Epithelial cell of esophagus (primary cell): Measurements from ENCODE around the gene MBTD1.

Experiments
- DNase-seq: peaks from one replicate; pipeline ENCODE4 v3.0.0; 2010; ENCODE audit warnings: low read depth
- H3K4me3 ChIP-seq: 2 replicates; pipeline ENCODE4 v1.5.1; 2011; ENCODE audit warnings: mild to moderate bottlenecking, low read length, control low read depth
- TF ChIP-seq, protein P1 (sequence below): IDR thresholded peaks from 2 replicates; pipeline ENCODE4 v1.5.1; 2011; ENCODE audit warnings: low read depth, mild to moderate bottlenecking, low read length, control low read depth, inconsistent platforms; ENCODE audit not compliant: insufficient read depth; ENCODE audit errors: missing control alignments

MBTD1 gene

DNA sequence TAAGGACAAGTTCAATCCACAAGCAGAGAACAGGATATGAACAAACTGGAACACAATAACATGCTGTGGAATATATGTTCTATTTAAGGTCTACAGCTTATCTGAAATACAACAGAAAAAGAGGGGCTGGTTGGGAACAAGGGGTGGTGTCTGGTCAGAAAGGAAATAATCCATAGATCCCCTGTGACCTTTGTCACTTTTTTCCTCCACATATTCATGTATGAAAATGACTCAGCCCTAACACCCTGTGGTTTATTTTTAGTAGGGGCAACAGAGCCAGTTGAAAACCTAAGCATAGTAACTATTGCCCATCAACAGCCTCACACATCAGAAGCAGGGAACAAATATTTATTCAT is 126.9 kb downstream of the MBTD1 start:
- no peak for DNase-seq
- H3K4me3 ChIP-seq, result no peak overlapping the region
- TF ChIP-seq, protein P1, sequence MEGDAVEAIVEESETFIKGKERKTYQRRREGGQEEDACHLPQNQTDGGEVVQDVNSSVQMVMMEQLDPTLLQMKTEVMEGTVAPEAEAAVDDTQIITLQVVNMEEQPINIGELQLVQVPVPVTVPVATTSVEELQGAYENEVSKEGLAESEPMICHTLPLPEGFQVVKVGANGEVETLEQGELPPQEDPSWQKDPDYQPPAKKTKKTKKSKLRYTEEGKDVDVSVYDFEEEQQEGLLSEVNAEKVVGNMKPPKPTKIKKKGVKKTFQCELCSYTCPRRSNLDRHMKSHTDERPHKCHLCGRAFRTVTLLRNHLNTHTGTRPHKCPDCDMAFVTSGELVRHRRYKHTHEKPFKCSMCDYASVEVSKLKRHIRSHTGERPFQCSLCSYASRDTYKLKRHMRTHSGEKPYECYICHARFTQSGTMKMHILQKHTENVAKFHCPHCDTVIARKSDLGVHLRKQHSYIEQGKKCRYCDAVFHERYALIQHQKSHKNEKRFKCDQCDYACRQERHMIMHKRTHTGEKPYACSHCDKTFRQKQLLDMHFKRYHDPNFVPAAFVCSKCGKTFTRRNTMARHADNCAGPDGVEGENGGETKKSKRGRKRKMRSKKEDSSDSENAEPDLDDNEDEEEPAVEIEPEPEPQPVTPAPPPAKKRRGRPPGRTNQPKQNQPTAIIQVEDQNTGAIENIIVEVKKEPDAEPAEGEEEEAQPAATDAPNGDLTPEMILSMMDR, result no peak

DNA sequence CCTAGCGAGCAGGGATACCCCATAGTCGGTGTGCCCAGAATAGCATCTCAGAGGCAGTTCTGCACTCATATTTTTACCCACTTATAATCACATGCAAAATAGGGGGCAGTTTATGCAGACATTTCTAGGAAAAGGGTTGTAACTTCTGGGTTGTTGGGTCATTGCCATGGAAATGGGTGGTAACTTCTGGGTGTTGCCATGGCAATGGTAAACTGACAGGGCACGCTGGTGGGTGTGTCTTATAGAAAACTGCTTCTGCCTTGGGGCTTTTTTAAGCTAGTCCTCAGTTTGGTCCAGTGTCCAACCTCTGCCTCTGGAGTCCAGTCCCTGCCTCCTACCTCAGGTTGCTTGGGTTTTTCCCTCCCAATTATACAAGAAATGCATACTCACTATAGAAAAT is 131.8 kb downstream of the MBTD1 start:
- no peak for DNase-seq
- TF ChIP-seq, protein P1, result no peak
- no peak overlapping the region for H3K4me3 ChIP-seq
